ENCODE measurements around the gene MGAT2.
"Not testable (repeated sequence)": the region's sequence is repeated elsewhere in the genome, so short reads cannot be mapped to it uniquely, and the experiment has no call there.

DNA sequence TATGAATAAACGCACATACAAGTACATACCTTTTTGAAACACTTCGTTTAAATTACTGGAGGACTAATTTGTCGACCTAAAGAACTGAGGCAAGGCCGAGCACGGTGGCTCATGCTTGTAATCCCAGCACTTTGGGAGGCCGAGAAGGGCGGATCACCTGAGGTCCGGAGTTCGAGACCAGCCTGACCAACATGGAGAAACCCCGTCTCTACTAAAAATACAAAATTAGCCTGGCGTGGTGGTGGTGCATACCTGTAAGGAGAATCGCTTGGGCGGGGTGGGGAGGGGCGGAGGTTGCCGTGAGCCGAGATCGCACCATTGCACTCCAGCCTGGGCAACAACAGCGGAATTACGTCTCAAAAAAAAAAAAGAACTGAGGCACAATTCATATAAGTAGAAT is 1.3 kb upstream of the MGAT2 start:
- TF ChIP-seq, protein P1, sequence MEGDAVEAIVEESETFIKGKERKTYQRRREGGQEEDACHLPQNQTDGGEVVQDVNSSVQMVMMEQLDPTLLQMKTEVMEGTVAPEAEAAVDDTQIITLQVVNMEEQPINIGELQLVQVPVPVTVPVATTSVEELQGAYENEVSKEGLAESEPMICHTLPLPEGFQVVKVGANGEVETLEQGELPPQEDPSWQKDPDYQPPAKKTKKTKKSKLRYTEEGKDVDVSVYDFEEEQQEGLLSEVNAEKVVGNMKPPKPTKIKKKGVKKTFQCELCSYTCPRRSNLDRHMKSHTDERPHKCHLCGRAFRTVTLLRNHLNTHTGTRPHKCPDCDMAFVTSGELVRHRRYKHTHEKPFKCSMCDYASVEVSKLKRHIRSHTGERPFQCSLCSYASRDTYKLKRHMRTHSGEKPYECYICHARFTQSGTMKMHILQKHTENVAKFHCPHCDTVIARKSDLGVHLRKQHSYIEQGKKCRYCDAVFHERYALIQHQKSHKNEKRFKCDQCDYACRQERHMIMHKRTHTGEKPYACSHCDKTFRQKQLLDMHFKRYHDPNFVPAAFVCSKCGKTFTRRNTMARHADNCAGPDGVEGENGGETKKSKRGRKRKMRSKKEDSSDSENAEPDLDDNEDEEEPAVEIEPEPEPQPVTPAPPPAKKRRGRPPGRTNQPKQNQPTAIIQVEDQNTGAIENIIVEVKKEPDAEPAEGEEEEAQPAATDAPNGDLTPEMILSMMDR (conservative IDR thresholded peaks at IDR 0.05 in 1 of 2, IDR thresholded peaks at IDR 0.05 in 1 of 2; ENCODE audit: extremely low read depth in 1 of 2, insufficient read depth in 1 of 2, low read depth in 1 of 2, low read length in 2 of 2): not testable (repeated sequence)
- not testable (repeated sequence) for TF ChIP-seq EZH2 (IDR thresholded peaks at IDR 0.05; ENCODE audit: borderline replicate concordance, low read length)
